ENCODE measurements around the gene MYO16. TPM values are rescaled to one million over a fixed set of nuclear protein-coding genes. Genes with fewer than 3 reads are reported as not detected.
"Not testable (repeated sequence)": the region's sequence is repeated elsewhere in the genome, so short reads cannot be mapped to it uniquely, and the experiment has no call there.

MYO16 gene
- total and polyA plus RNA-seq, 4 donors, result 11.7 to 51.7 (median 21.1) TPM

DNA sequence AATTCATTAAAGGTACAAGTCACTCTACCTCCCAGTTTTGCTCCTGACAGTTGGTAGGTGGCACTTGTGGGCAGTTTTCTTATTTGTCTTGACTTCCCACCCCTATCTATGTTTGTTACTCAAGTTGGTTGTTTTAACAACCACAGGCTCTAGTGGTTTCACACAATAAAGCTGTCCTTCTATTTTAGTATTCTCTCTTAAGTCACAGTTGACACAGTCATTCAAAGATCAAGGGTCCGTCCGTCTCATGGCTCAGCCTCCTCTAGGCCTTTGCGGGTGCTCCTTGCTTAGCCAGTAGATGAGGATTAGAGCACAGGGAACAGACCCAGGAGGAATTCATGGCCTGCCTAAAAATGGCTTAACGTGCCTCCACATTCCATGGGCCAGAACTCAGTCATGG, 583.2 kb downstream of the MYO16 start:
- Histone ChIP-seq H3K27me3 (ENCODE audit: control insufficient read depth, insufficient read depth, low read length) (no peaks in the 10 kb centered on the region), H3K27ac (ENCODE audit: low read depth, low read length) (no peak overlapping the region), H3K4me1 (ENCODE audit: control insufficient read depth, insufficient read depth, low read length) (no peaks in the 10 kb centered on the region), H3K9me3 (ENCODE audit: control insufficient read depth, insufficient read depth, low read length) (no peaks in the 10 kb centered on the region), H3K4me3 (ENCODE audit: low read depth, low read length) (no peak overlapping the region), H3K36me3 (ENCODE audit: control insufficient read depth, insufficient read depth, low read length) (no peaks in the 10 kb centered on the region)
- no peak for DNase-seq (ENCODE audit: low read depth in 4 of 6, low spot score in 6 of 6)
- 97% methylated on average over 3 of the region's 4 CpGs for WGBS (ENCODE audit: insufficient coverage)

DNA sequence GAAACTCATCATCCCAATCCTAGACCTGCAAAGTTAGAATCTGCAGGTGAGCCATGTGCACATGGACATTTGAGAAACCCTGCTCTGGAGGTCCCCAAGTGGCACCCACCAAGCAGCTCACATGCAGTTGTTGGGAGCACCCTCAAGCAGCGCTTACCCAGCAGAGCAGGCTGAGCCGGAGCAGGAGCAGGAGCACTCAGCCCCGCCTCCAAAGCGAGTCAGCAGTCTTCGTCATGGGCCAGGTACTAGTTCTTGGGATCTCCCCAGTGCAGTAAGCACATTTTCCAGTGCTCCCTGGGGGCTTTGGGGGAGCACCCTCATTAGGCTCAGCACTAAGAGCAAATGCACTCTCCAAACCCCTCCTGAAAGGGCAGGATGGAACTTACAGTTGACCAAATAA, 584.3 kb downstream of the MYO16 start:
- Histone ChIP-seq H3K4me1 (ENCODE audit: control insufficient read depth, insufficient read depth, low read length) (no peaks in the 10 kb centered on the region), H3K9me3 (ENCODE audit: control insufficient read depth, insufficient read depth, low read length) (no peaks in the 10 kb centered on the region), H3K27ac (ENCODE audit: low read depth, low read length) (no peak overlapping the region), H3K4me3 (ENCODE audit: low read depth, low read length) (no peak overlapping the region), H3K27me3 (ENCODE audit: control insufficient read depth, insufficient read depth, low read length) (no peaks in the 10 kb centered on the region), H3K36me3 (ENCODE audit: control insufficient read depth, insufficient read depth, low read length) (no peaks in the 10 kb centered on the region)
- 92% methylated on average over 5 of the region's 5 CpGs for WGBS (ENCODE audit: insufficient coverage)
- no peak for DNase-seq (ENCODE audit: low read depth in 4 of 6, low spot score in 6 of 6)

- H3K27ac ChIP-seq (ENCODE audit: low read depth, low read length), result no peak overlapping the region
- WGBS (ENCODE audit: insufficient coverage), result 100% methylated on average over 2 of the region's 2 CpGs
- H3K27me3 ChIP-seq (ENCODE audit: control insufficient read depth, insufficient read depth, low read length), result no peaks in the 10 kb centered on the region
Observed at GRCh38 chr13:109214393-109214792, 585.0 kb downstream of the MYO16 start.

GRCh38 chr13:109215377-109215776, 586.0 kb downstream of the MYO16 start:
- no peaks in the 10 kb centered on the region for H3K4me1 ChIP-seq (ENCODE audit: control insufficient read depth, insufficient read depth, low read length)
- no peak for DNase-seq (ENCODE audit: low read depth in 4 of 6, low spot score in 6 of 6)
- no peaks in the 10 kb centered on the region for H3K9me3 ChIP-seq (ENCODE audit: control insufficient read depth, insufficient read depth, low read length)
- no peak overlapping the region for H3K27ac ChIP-seq (ENCODE audit: low read depth, low read length)
- H3K4me3 ChIP-seq (ENCODE audit: low read depth, low read length), result no peak overlapping the region
- WGBS (ENCODE audit: insufficient coverage), result no CpG with 5 or more reads among the region's 2 CpGs
- H3K27me3 ChIP-seq (ENCODE audit: control insufficient read depth, insufficient read depth, low read length), result no peaks in the 10 kb centered on the region
- H3K36me3 ChIP-seq (ENCODE audit: control insufficient read depth, insufficient read depth, low read length), result no peaks in the 10 kb centered on the region

More at GRCh38 chr13:109214393-109214792, 585.0 kb downstream of the MYO16 start:
- Histone ChIP-seq H3K4me3 (ENCODE audit: low read depth, low read length) (no peak overlapping the region), H3K9me3 (ENCODE audit: control insufficient read depth, insufficient read depth, low read length) (no peaks in the 10 kb centered on the region), H3K4me1 (ENCODE audit: control insufficient read depth, insufficient read depth, low read length) (no peaks in the 10 kb centered on the region), H3K36me3 (ENCODE audit: control insufficient read depth, insufficient read depth, low read length) (no peaks in the 10 kb centered on the region)
- DNase-seq (ENCODE audit: low read depth in 4 of 6, low spot score in 6 of 6), result no peak

- not testable (repeated sequence) for H3K27me3 ChIP-seq (ENCODE audit: control insufficient read depth, insufficient read depth, low read length); H3K27ac ChIP-seq (ENCODE audit: low read depth, low read length); H3K4me3 ChIP-seq (ENCODE audit: low read depth, low read length); DNase-seq (ENCODE audit: low read depth in 4 of 6, low spot score in 6 of 6); H3K9me3 ChIP-seq (ENCODE audit: control insufficient read depth, insufficient read depth, low read length); H3K36me3 ChIP-seq (ENCODE audit: control insufficient read depth, insufficient read depth, low read length); H3K4me1 ChIP-seq (ENCODE audit: control insufficient read depth, insufficient read depth, low read length)
- WGBS (ENCODE audit: insufficient coverage), result 100% methylated on average over 1 of the region's 2 CpGs
Observed at GRCh38 chr13:109217510-109217909, 588.1 kb downstream of the MYO16 start.

DNA sequence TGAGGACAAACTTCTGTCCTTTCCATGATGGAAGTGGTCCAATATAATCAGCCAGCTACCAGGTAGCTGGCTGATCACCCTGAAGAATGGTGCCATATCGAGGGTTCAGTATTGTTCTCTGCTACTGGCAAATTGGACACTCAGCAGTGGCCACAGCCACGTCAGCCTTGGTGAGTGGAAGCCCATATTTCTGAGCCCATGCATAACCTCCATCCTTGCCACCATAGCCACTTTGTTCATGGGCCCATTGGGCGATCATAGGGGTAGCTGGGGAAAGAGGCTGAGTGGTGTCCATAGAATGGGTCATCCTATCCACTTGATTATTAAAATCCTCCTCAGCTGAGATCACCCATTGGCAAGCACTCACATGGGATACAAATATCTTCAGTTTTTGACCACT, 591.2 kb downstream of the MYO16 start:
- no peak for DNase-seq (ENCODE audit: low read depth in 4 of 6, low spot score in 6 of 6)
- no peak overlapping the region for H3K27ac ChIP-seq (ENCODE audit: low read depth, low read length)
- no peaks in the 10 kb centered on the region for H3K36me3 ChIP-seq (ENCODE audit: control insufficient read depth, insufficient read depth, low read length)
- no peaks in the 10 kb centered on the region for H3K27me3 ChIP-seq (ENCODE audit: control insufficient read depth, insufficient read depth, low read length)
- no peaks in the 10 kb centered on the region for H3K4me1 ChIP-seq (ENCODE audit: control insufficient read depth, insufficient read depth, low read length)
- peaks cover 5% of the 10 kb centered on the region for H3K9me3 ChIP-seq (ENCODE audit: control insufficient read depth, insufficient read depth, low read length)
- no peak overlapping the region for H3K4me3 ChIP-seq (ENCODE audit: low read depth, low read length)
- WGBS (ENCODE audit: insufficient coverage), result 100% methylated on average over 2 of the region's 3 CpGs

DNA sequence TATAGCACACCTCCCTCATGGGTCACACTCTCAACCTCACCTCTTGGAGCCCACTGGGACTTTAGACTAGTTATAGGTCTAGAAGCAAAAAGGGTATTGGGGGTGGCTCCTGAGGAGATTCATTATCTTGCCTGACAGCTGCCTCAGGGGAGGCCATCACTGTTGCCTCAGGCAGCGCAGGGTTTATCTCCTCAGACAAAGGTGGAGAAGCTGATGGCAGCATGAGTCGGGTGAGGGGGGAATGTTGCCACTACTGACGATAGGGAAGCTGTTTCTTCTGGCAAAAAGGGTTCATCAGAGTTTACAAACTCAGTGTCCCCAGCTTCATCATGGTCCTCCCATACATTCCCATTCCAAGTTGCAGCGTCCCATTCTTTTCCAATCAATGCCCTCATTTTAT, 594.6 kb downstream of the MYO16 start:
- WGBS (ENCODE audit: insufficient coverage), result 94% methylated on average over 3 of the region's 4 CpGs
- DNase-seq (ENCODE audit: low read depth in 4 of 6, low spot score in 6 of 6), result no peak
- H3K9me3 ChIP-seq (ENCODE audit: control insufficient read depth, insufficient read depth, low read length), result peaks cover 7% of the 10 kb centered on the region
- no peak overlapping the region for H3K4me3 ChIP-seq (ENCODE audit: low read depth, low read length)
- H3K27me3 ChIP-seq (ENCODE audit: control insufficient read depth, insufficient read depth, low read length), result no peaks in the 10 kb centered on the region
- H3K36me3 ChIP-seq (ENCODE audit: control insufficient read depth, insufficient read depth, low read length), result no peaks in the 10 kb centered on the region
- no peak overlapping the region for H3K27ac ChIP-seq (ENCODE audit: low read depth, low read length)
- H3K4me1 ChIP-seq (ENCODE audit: control insufficient read depth, insufficient read depth, low read length), result no peaks in the 10 kb centered on the region

DNA sequence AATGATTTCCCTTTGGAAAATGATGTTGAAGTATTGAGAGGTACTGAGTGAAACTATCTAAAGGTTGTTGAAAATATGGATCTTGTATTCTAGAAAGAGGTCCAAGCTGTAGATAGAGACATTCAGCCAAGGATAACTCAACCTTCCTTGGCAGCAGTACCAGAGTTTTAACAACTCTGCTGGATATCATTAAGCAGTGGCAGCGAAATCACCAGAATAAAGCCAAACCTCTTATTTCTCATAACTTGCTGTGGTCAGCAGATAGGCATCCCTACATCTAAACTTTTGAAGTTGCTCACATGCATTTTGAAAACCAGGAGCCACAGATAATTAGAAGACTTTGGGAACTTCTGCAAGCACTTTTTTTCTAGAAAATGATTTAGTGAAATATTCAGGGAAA, 597.2 kb downstream of the MYO16 start:
- Histone ChIP-seq H3K27me3 (ENCODE audit: control insufficient read depth, insufficient read depth, low read length) (no peaks in the 10 kb centered on the region), H3K4me3 (ENCODE audit: low read depth, low read length) (no peak overlapping the region), H3K27ac (ENCODE audit: low read depth, low read length) (no peak overlapping the region), H3K4me1 (ENCODE audit: control insufficient read depth, insufficient read depth, low read length) (no peaks in the 10 kb centered on the region), H3K36me3 (ENCODE audit: control insufficient read depth, insufficient read depth, low read length) (no peaks in the 10 kb centered on the region), H3K9me3 (ENCODE audit: control insufficient read depth, insufficient read depth, low read length) (peaks cover 7% of the 10 kb centered on the region)
- DNase-seq (ENCODE audit: low read depth in 4 of 6, low spot score in 6 of 6), result no peak
- no CpG with 5 or more reads among the region's 1 CpG for WGBS (ENCODE audit: insufficient coverage)

GRCh38 chr13:109227344-109227940, 598.0 kb downstream of the MYO16 start:
- H3K36me3 ChIP-seq (ENCODE audit: control insufficient read depth, insufficient read depth, low read length), result no peaks in the 10 kb centered on the region
- H3K4me3 ChIP-seq (ENCODE audit: low read depth, low read length), result no peak overlapping the region
- WGBS (ENCODE audit: insufficient coverage), result 83% methylated on average over 1 of the region's 5 CpGs
- H3K27ac ChIP-seq (ENCODE audit: low read depth, low read length), result no peak overlapping the region
- no peaks in the 10 kb centered on the region for H3K4me1 ChIP-seq (ENCODE audit: control insufficient read depth, insufficient read depth, low read length)
- DNase-seq (ENCODE audit: low read depth in 4 of 6, low spot score in 6 of 6), result no peak
- peaks cover 7% of the 10 kb centered on the region for H3K9me3 ChIP-seq (ENCODE audit: control insufficient read depth, insufficient read depth, low read length)
- H3K27me3 ChIP-seq (ENCODE audit: control insufficient read depth, insufficient read depth, low read length), result no peaks in the 10 kb centered on the region

DNA sequence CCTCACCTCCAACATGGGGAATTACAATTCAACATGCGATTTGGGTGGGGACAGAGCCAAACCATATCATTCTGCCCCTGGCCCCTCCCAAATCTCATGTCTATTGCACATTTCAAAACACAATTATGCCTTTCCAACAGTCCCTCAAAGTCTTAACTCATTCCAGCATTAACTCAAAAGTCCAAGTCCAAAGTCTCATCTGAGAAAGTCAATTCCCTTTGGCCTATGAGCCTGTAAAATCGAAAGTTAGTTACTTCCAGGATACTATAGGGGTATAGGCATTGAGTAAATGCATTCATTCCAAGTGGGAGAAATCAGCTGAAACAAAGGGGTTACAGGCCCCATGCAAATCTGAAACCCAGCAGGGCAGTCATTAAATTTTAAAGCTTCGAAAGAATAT, 598.8 kb downstream of the MYO16 start:
- no peaks in the 10 kb centered on the region for H3K4me1 ChIP-seq (ENCODE audit: control insufficient read depth, insufficient read depth, low read length)
- H3K36me3 ChIP-seq (ENCODE audit: control insufficient read depth, insufficient read depth, low read length), result no peaks in the 10 kb centered on the region
- H3K27me3 ChIP-seq (ENCODE audit: control insufficient read depth, insufficient read depth, low read length), result no peaks in the 10 kb centered on the region
- H3K27ac ChIP-seq (ENCODE audit: low read depth, low read length), result no peak overlapping the region
- 100% methylated on average over 2 of the region's 3 CpGs for WGBS (ENCODE audit: insufficient coverage)
- peaks cover 6% of the 10 kb centered on the region for H3K9me3 ChIP-seq (ENCODE audit: control insufficient read depth, insufficient read depth, low read length)
- H3K4me3 ChIP-seq (ENCODE audit: low read depth, low read length), result no peak overlapping the region
- DNase-seq (ENCODE audit: low read depth in 4 of 6, low spot score in 6 of 6), result no peak
